Stimulated activated naive B cell treated with anti-CD40 and anti-IgM and Interleukin-4, amounts not matched to agents 10 μg/mL and 1 μg/mL and 100 μg/mL, for 72 hours (primary cell): ENCODE results near the gene HES4.

Experiments
- ATAC-seq, 2 donors: fragments of 150-1000 bp; cut with Tn5 transposase; replicated peaks; 2 replicates each; pipeline ENCODE4 v1.10.0; 2021; ENCODE audit warnings: moderate library complexity in 1 of 2
- DNase-seq: peaks from one replicate; pipeline ENCODE4 v3.0.0; 2021
- H3K27ac Mint-ChIP-seq: one replicate; pipeline ENCODE4 v1.8.0; 2022; ENCODE audit warnings: mild to moderate bottlenecking, mixed read lengths
- H3K27me3 Mint-ChIP-seq, 2 donors: one replicate each; pipeline ENCODE4 v1.8.0; 2022; ENCODE audit warnings: mixed read lengths in 2 of 2
- H3K36me3 Mint-ChIP-seq, 2 donors: one replicate each; pipeline ENCODE4 v1.8.0; 2022; ENCODE audit warnings: mixed read lengths in 2 of 2, mild to moderate bottlenecking in 1 of 2
- H3K4me1 Mint-ChIP-seq, 2 donors: one replicate each; pipeline ENCODE4 v1.8.0; 2022; ENCODE audit warnings: mixed read lengths in 2 of 2, mild to moderate bottlenecking in 1 of 2
- H3K4me3 Mint-ChIP-seq, 2 donors: one replicate each; pipeline ENCODE4 v1.8.0; 2022; ENCODE audit warnings: mild to moderate bottlenecking in 2 of 2, mixed read lengths in 2 of 2, moderate library complexity in 1 of 2
- H3K9me3 Mint-ChIP-seq, 2 donors: one replicate each; pipeline ENCODE4 v1.8.0; 2022; ENCODE audit warnings: mixed read lengths in 2 of 2, mild to moderate bottlenecking in 1 of 2

HES4 gene

GRCh38 chr1:970242-970972 is 29.5 kb downstream of the HES4 start:
- Mint-ChIP-seq H3K4me3 (no peak overlapping the region), H3K27me3 (peaks cover 40 to 54% of the 10 kb centered on the region in 2 donors), H3K4me1 (peaks cover 5 to 17% of the 10 kb centered on the region in 2 donors)

GRCh38 chr1:969260-969855 is 30.5 kb downstream of the HES4 start:
- ATAC-seq = no peak
- peaks cover 2 to 6% of the 10 kb centered on the region in 2 donors for H3K36me3 Mint-ChIP-seq
- H3K27me3 Mint-ChIP-seq = peaks cover 32 to 44% of the 10 kb centered on the region in 2 donors

More at GRCh38 chr1:970242-970972, 29.5 kb downstream of the HES4 start:
- no peak overlapping the region for H3K27ac Mint-ChIP-seq
- H3K36me3 Mint-ChIP-seq = peaks cover 0 to 3% of the 10 kb centered on the region in 2 donors
- no peaks in the 10 kb centered on the region for H3K9me3 Mint-ChIP-seq
- DNase-seq (no peak), ATAC-seq (no peak)

GRCh38 chr1:967466-968343 is 32.2 kb downstream of the HES4 start:
- H3K4me3 Mint-ChIP-seq = peak overlapping the region in 1 of 2 donors; percentile 2
- H3K27me3 Mint-ChIP-seq = peaks cover 23 to 27% of the 10 kb centered on the region in 2 donors
- H3K27ac Mint-ChIP-seq = no peak overlapping the region
- peaks cover 6 to 22% of the 10 kb centered on the region in 2 donors for H3K4me1 Mint-ChIP-seq
- no peaks in the 10 kb centered on the region for H3K9me3 Mint-ChIP-seq
- no peak for DNase-seq
- no peak for ATAC-seq
- peaks cover 2 to 14% of the 10 kb centered on the region in 2 donors for H3K36me3 Mint-ChIP-seq

More at GRCh38 chr1:969260-969855, 30.5 kb downstream of the HES4 start:
- Mint-ChIP-seq H3K27ac (no peak overlapping the region), H3K4me1 (peaks cover 6 to 22% of the 10 kb centered on the region in 2 donors), H3K9me3 (no peaks in the 10 kb centered on the region), H3K4me3 (no peak overlapping the region)
- no peak for DNase-seq

GRCh38 chr1:966704-967300 is 33.1 kb downstream of the HES4 start:
- peak; percentile 86 for ATAC-seq
- H3K4me3 Mint-ChIP-seq = peak overlapping the region; percentile 84 to 87
- H3K4me1 Mint-ChIP-seq = peaks cover 9 to 24% of the 10 kb centered on the region in 2 donors
- peak; percentile 37 for DNase-seq
- H3K9me3 Mint-ChIP-seq = no peaks in the 10 kb centered on the region
- H3K36me3 Mint-ChIP-seq = peaks cover 6 to 18% of the 10 kb centered on the region in 2 donors
- no peak overlapping the region for H3K27ac Mint-ChIP-seq
- H3K27me3 Mint-ChIP-seq = peaks cover 20 to 26% of the 10 kb centered on the region in 2 donors

DNA sequence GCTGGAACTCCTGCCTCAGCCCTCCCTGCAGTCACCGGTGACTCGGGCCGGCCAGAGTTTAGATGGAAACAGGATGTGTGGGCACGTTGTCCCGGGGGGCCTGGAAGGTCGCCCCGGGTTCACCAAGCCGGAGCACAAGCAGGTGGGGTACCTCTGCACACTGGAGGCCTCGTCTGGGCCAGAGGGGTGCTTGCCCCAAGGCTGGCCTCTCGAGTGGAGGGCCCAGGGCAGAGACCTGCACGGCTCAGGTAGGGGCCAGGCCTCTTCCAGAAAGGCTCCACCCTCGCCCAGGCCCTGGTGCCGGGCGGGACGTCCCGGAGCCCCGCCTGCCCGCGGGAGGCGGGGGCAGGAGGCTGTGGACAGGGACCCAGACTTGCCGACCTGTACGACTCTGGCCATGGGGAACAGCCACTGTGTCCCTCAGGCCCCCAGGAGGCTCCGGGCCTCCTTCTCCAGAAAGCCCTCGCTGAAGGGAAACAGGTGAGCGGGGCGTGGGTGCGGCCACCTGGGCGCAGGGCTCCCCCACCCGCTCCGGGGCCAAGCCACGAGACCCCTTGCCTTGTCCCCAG is 33.7 kb downstream of the HES4 start, which contains the start of gene PLEKHN1:
Gene PLEKHN1 (plus strand): TSS at position 348 of the 569 bp plus-strand sequence. CDS start 50 bp downstream, at position 398.
- peaks cover 9 to 29% of the 10 kb centered on the region in 2 donors for H3K4me1 Mint-ChIP-seq
- no peak for DNase-seq
- peak; percentile 72 to 79 for ATAC-seq

DNA sequence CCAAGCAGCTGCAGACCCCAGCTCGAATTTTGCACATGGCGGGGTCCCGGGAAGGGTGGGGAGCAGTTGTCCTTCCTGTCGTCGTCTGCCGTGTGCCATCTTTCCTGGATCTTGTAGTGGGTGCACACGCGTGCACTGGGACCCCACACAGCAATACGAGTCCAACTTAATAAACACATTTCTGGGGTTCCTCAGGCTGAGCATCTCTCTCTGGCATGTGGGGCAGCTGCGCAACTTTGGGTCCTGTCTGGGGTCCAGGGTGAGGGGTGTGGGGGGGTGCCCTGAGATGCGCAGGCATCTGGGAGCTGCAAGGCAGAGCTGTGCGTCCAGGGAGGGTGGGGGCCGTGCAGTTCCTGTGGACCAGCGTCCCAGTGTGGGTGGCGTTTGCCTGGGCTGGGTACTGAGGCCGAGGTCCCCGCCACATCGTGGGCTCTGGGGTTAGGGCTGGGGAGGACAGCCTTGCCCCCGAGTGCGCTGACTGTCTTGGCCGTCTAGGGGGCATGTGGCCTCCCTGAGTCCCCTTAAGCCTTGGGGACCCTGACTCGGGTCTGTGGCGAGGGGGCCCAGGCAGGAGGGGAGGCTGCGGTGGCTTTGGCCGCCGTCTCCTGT is 34.3 kb downstream of the HES4 start:
- peaks cover 16 to 17% of the 10 kb centered on the region in 2 donors for H3K27me3 Mint-ChIP-seq
- no peak for DNase-seq
- H3K9me3 Mint-ChIP-seq = no peaks in the 10 kb centered on the region
- no peak for ATAC-seq
- peak overlapping the region; percentile 46 to 61 for H3K4me3 Mint-ChIP-seq
- no peak overlapping the region for H3K27ac Mint-ChIP-seq
- H3K4me1 Mint-ChIP-seq = peaks cover 9 to 31% of the 10 kb centered on the region in 2 donors
- peaks cover 6 to 18% of the 10 kb centered on the region in 2 donors for H3K36me3 Mint-ChIP-seq

More for the DNA sequence above, 33.7 kb downstream of the HES4 start, which contains the start of gene PLEKHN1:
- H3K4me3 Mint-ChIP-seq = peak within 1 kb of the TSS; percentile 84 to 87
- H3K27me3 Mint-ChIP-seq = peaks cover 16 to 20% of the 10 kb centered on the region in 2 donors
- no peak within 1 kb of the TSS for H3K27ac Mint-ChIP-seq
- peaks cover 6 to 18% of the 10 kb centered on the region in 2 donors for H3K36me3 Mint-ChIP-seq
- no peaks in the 10 kb centered on the region for H3K9me3 Mint-ChIP-seq

- no peak overlapping the region for H3K4me3 Mint-ChIP-seq
Measured at GRCh38 chr1:964691-965525, 35.0 kb downstream of the HES4 start.

DNA sequence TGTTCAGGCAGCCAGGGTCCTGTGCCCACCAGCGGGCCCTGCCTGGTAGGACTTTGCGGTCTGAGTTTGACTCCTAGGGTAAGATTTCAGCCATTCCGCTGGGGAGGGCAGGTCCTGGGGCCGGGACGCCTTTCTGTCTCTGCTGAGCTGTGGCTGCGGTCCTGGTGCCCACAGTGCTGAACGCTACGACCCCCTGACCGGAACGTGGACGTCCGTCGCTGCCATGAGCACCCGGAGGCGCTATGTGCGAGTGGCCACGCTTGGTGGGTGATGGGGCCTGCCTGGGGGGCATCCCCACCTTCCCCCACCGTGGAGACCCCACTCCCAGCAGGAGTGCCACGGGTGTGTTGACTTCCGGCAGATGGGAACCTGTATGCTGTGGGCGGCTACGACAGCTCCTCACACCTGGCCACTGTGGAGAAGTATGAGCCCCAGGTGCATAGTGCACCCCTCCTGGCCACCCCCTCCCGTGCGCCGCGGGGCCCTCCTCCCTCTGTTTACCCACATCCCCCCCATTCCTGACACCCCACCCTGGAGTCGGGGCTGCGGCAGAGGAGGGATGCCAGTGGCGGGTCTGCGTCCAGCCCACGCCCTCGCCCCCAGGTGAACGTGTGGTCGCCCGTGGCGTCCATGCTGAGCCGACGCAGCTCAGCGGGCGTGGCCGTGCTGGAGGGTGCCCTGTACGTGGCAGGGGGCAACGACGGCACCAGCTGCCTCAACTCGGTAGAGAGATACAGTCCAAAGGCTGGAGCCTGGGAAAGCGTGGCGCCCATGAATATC is 36.0 kb downstream of the HES4 start:
- Mint-ChIP-seq H3K9me3 (no peaks in the 10 kb centered on the region), H3K27ac (no peak overlapping the region), H3K27me3 (peaks cover 7 to 8% of the 10 kb centered on the region in 2 donors), H3K4me1 (peaks cover 9 to 36% of the 10 kb centered on the region in 2 donors), H3K4me3 (no peak overlapping the region), H3K36me3 (peaks cover 6 to 18% of the 10 kb centered on the region in 2 donors)
- ATAC-seq (no peak), DNase-seq (no peak)

More at GRCh38 chr1:964691-965525, 35.0 kb downstream of the HES4 start:
- H3K4me1 Mint-ChIP-seq = peaks cover 9 to 31% of the 10 kb centered on the region in 2 donors
- no peak overlapping the region for H3K27ac Mint-ChIP-seq
- DNase-seq = no peak
- no peak for ATAC-seq
- no peaks in the 10 kb centered on the region for H3K9me3 Mint-ChIP-seq
- H3K27me3 Mint-ChIP-seq = peaks cover 16 to 17% of the 10 kb centered on the region in 2 donors
- H3K36me3 Mint-ChIP-seq = peaks cover 6 to 18% of the 10 kb centered on the region in 2 donors

- Mint-ChIP-seq H3K36me3 (peaks cover 6 to 21% of the 10 kb centered on the region in 2 donors), H3K4me1 (peaks cover 11 to 42% of the 10 kb centered on the region in 2 donors), H3K9me3 (no peaks in the 10 kb centered on the region), H3K27ac (no peak overlapping the region), H3K4me3 (no peak overlapping the region), H3K27me3 (peaks cover 1 to 2% of the 10 kb centered on the region in 2 donors)
- no peak for DNase-seq
- no peak for ATAC-seq
Measured at GRCh38 chr1:963301-963651, 36.6 kb downstream of the HES4 start.

DNA sequence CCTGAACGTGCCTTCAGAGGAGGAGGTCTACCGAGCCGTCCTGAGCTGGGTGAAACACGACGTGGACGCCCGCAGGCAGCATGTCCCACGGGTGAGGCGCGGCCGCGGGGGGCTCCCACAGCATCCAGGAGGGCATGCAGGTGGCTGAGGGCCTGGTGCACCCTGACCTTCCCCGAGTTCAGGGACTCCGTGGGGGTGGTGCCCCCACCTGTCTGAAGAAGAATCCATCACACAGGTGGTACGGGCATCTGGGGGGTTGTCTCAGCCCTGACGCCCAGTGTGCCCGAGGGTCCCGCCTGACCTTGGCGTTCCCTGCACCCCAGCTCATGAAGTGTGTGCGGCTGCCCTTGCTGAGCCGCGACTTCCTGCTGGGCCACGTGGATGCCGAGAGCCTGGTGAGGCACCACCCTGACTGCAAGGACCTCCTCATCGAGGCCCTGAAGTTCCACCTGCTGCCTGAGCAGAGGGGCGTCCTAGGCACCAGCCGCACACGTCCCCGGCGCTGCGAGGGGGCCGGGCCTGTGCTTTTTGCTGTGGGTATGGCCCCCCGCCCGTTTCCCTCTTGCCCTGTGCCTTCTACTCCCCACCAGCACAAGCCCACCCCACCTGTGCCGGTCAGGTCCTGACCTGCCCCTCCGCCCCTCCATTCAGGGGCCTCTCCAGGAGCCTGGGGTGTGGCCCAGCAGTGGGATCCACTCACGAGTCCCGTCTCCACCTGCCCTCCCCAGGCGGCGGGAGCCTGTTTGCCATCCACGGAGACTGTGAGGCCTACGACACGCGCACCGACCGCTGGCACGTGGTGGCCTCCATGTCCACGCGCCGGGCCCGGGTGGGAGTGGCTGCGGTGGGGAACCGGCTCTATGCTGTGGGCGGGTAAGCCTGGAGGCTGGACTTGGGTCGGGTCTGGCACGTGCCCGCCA is 37.3 kb downstream of the HES4 start:
- Mint-ChIP-seq H3K4me3 (peak overlapping the region; percentile 69 to 70), H3K27me3 (no peaks in the 10 kb centered on the region), H3K36me3 (peaks cover 7 to 24% of the 10 kb centered on the region in 2 donors), H3K27ac (no peak overlapping the region), H3K4me1 (peaks cover 13 to 47% of the 10 kb centered on the region in 2 donors), H3K9me3 (no peaks in the 10 kb centered on the region)
- no peak for ATAC-seq
- DNase-seq = no peak

DNA sequence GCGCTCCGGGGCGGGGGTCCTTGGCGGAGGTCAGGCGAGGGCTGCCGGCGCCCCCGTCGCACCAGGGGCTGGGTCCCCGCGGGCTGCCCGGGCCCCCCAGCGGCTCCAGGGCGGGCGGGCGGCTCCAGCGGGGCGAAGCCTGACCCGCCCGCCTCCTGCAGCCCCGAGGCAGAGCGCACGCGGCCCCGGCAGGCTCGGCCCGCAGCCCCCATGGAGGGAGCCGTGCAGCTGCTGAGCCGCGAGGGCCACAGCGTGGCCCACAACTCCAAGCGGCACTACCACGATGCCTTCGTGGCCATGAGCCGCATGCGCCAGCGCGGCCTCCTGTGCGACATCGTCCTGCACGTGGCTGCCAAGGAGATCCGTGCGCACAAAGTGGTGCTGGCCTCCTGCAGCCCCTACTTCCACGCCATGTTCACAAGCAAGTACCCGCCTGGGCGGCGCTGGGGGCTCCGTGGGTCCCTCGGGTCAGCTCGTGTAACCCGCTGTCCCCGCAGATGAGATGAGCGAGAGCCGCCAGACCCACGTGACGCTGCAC is 38.7 kb downstream of the HES4 start:
- Mint-ChIP-seq H3K4me1 (peaks cover 21 to 52% of the 10 kb centered on the region in 2 donors), H3K4me3 (peak overlapping the region; percentile 62 to 69), H3K9me3 (no peaks in the 10 kb centered on the region), H3K36me3 (peaks cover 16 to 32% of the 10 kb centered on the region in 2 donors), H3K27me3 (no peaks in the 10 kb centered on the region), H3K27ac (no peak overlapping the region)
- no peak for ATAC-seq
- no peak for DNase-seq
